OCI-LY7 (cell line): Measurements from ENCODE around the gene LYPLA2.

Experiments
- EZH2phosphoT487 ChIP-seq: fragments of 200-600 bp; sonication (generic); IDR thresholded peaks from 2 replicates; pipeline ENCODE4 v1.6.1; 2018; ENCODE audit warnings: low read depth, borderline replicate concordance, mild to moderate bottlenecking, mixed run types, antibody characterized with exemption, low read length, moderate library complexity, mixed read lengths
- TF ChIP-seq, protein P1 (sequence below): fragments of 200-600 bp; sonication (generic); conservative IDR thresholded peaks from 2 replicates; pipeline ENCODE4 v1.5.1; 2014; ENCODE audit warnings: mild to moderate bottlenecking, antibody characterized with exemption, low read length, moderate library complexity, mixed read lengths

DNA sequence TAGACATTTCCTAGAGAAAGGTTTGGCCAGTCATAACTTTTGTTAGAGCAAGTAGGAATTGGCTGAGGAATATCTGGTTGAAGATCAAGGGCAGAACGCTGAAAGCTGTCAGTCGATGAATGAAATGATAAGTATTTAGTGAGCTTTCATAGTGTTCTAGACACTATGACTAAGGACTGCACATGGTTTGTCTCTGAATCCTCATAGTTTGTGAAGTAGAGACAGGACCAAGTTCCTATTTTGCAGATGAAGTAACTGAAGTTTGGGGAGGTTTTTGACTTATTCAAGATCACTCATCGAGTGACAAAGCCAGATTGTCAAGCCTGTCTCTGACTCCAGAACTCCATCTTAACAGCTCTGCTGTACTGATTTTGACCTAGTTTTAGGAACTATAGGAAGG is 42.9 kb upstream of the LYPLA2 start:
- TF ChIP-seq, protein P1, sequence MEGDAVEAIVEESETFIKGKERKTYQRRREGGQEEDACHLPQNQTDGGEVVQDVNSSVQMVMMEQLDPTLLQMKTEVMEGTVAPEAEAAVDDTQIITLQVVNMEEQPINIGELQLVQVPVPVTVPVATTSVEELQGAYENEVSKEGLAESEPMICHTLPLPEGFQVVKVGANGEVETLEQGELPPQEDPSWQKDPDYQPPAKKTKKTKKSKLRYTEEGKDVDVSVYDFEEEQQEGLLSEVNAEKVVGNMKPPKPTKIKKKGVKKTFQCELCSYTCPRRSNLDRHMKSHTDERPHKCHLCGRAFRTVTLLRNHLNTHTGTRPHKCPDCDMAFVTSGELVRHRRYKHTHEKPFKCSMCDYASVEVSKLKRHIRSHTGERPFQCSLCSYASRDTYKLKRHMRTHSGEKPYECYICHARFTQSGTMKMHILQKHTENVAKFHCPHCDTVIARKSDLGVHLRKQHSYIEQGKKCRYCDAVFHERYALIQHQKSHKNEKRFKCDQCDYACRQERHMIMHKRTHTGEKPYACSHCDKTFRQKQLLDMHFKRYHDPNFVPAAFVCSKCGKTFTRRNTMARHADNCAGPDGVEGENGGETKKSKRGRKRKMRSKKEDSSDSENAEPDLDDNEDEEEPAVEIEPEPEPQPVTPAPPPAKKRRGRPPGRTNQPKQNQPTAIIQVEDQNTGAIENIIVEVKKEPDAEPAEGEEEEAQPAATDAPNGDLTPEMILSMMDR = no peak
- TF ChIP-seq EZH2phosphoT487 = no peak
